ENCODE measurements around the gene DPEP2. TPM values are rescaled to one million over a fixed set of nuclear protein-coding genes. Genes with fewer than 3 reads are reported as not detected.
A peak's percentile ranks its signal among the peaks of the same experiment; 100 is the strongest.

The DPEP2 gene
- total and polyA plus RNA-seq, 2 of the 13 experiments (the other 11 are each of a cell fraction or from before 2014, with no cell fraction given): 0.18 TPM; not detected in 1

- TF ChIP-seq ZNF383 (CRISPR knock-in tag; IDR thresholded peaks at IDR 0.05; ENCODE audit: borderline replicate concordance) (0 out of 2 replicates have a peak, but pooled peaks have one; percentile 27), PRDM15 (CRISPR knock-in tag; IDR thresholded peaks at IDR 0.05) (peak; percentile 86), YEATS4 (CRISPR knock-in tag; IDR thresholded peaks at IDR 0.05; ENCODE audit: borderline replicate concordance) (0 out of 2 replicates have a peak, but pooled peaks have one; percentile 6), FOXM1 (CRISPR knock-in tag; IDR thresholded peaks at IDR 0.05) (no peak), GMEB1 (CRISPR knock-in tag; IDR thresholded peaks at IDR 0.05; ENCODE audit: borderline replicate concordance) (no peak), MLXIP (CRISPR knock-in tag; IDR thresholded peaks at IDR 0.05; ENCODE audit: borderline replicate concordance) (no peak), ZNF546 (CRISPR knock-in tag; conservative IDR thresholded peaks at IDR 0.05) (no peak), NONO (IDR thresholded peaks at IDR 0.05) (no peak), NONO (CRISPR knock-in tag; conservative IDR thresholded peaks at IDR 0.05) (no peak), SMAD3 (CRISPR knock-in tag; IDR thresholded peaks at IDR 0.05) (no peak; the same call in 1 of the 2 replicates), ZFP82 (CRISPR knock-in tag; IDR thresholded peaks at IDR 0.05; ENCODE audit: borderline replicate concordance) (no peak), SRSF4 (IDR thresholded peaks at IDR 0.05; ENCODE audit: low read depth, low read length, poor library complexity, severe bottlenecking) (no peak), ZNF282 (IDR thresholded peaks at IDR 0.05; ENCODE audit: partially characterized antibody) (no peak), RXRA (CRISPR knock-in tag; IDR thresholded peaks at IDR 0.05) (peak; percentile 61), THAP9 (CRISPR knock-in tag; IDR thresholded peaks at IDR 0.05; ENCODE audit: borderline replicate concordance) (no peak), RFXAP (CRISPR knock-in tag; IDR thresholded peaks at IDR 0.05; ENCODE audit: borderline replicate concordance) (0 out of 2 replicates have a peak, but pooled peaks have one; percentile 35), ZNF607 (CRISPR knock-in tag; IDR thresholded peaks at IDR 0.05; ENCODE audit: borderline replicate concordance) (no peak)
Observed at GRCh38 chr16:67965668-67966548, 33.4 kb downstream of the DPEP2 start (continued).

All from HepG2 (cell line).